Transverse colon (tissue), 4 donors: ENCODE results near the gene C2orf49. TPM values are rescaled to one million over a fixed set of nuclear protein-coding genes. Genes with fewer than 3 reads are reported as not detected.

Experiments
- DNase-seq: peaks from one replicate; pipeline ENCODE4 v3.0.0-alpha.2; 2019
- H3K27ac ChIP-seq, 4 donors: fragments of 200-600 bp; sonication (generic); 2 replicates each; pipeline ENCODE4 v1.5.1; 2016 to 2018; ENCODE audit warnings: inconsistent platforms in 4 of 4
- H3K27me3 ChIP-seq: fragments of 200-600 bp; sonication (generic); 2 replicates; pipeline ENCODE4 v1.5.1; 2017; ENCODE audit warnings: inconsistent platforms
- H3K36me3 ChIP-seq, 4 donors: fragments of 200-600 bp; sonication (generic); 2 replicates each; pipeline ENCODE4 v1.5.1; 2017 to 2019; ENCODE audit warnings: inconsistent platforms in 4 of 4
- H3K4me1 ChIP-seq, 4 donors: fragments of 200-600 bp; sonication (generic); 2 replicates each; pipeline ENCODE4 v1.5.1; 2017 to 2020; ENCODE audit warnings: inconsistent platforms in 4 of 4
- H3K4me3 ChIP-seq, 4 donors: fragments of 200-600 bp; sonication (generic); 1 replicate in 1 of 4; 2 replicates in 3 of 4; pipeline versions ENCODE4 v1.5.1 to v1.6.1; 2017 to 2019; ENCODE audit warnings: inconsistent platforms in 4 of 4
- H3K9me3 ChIP-seq, 2 donors: fragments of 200-600 bp; sonication (generic); 2 replicates each; pipeline ENCODE4 v1.5.1; 2017 to 2019; ENCODE audit warnings: inconsistent platforms in 2 of 2
- EP300 ChIP-seq: sonication (generic); formaldehyde crosslinking; IDR thresholded peaks from one replicate; pipeline ENCODE4 v1.6.1; 2017; ENCODE audit warnings: antibody characterized with exemption, low read depth
- POLR2A ChIP-seq: fragments of 450-650 bp; IDR thresholded peaks from one replicate; pipeline ENCODE4 v1.6.1; 2016; ENCODE audit warnings: antibody characterized with exemption, mild to moderate bottlenecking, moderate library complexity
- POLR2AphosphoS5 ChIP-seq, 3 donors: sonication (generic); formaldehyde crosslinking; IDR thresholded peaks; one replicate each; pipeline ENCODE4 v1.6.1; 2016; ENCODE audit warnings: antibody characterized with exemption in 3 of 3
- WGBS, 2 donors: methylation state at CpG; one replicate each; pipeline ENCODE4 v1.1.5; 2018; ENCODE audit warnings: low coverage in 1 of 2; 5-methylcytosine and 5-hydroxymethylcytosine counted together
- in situ Hi-C, 4 donors: fragments of 200-750 bp; cut with MboI; loops; one replicate each; pipeline versions ENCODE4 v1.15.0 to v1.15.1; 2017; ENCODE audit warnings: low sequenced_read_pairs in 3 of 4, low pct_ligation_motif_present in 1 of 4, low pct_unique_long_range_greater_than_20kb in 1 of 4
- intact Hi-C: fragments of 100-400 bp; cut with DNase I; formaldehyde crosslinking; loops from one replicate; pipeline ENCODE4 v1.15.1; 2023; ENCODE audit warnings: low total_unique reads
- total RNA-seq, 4 donors: library from RNA; depleted of rRNA; stranded (reverse); fragments of >200 nt; gene quantifications; one replicate each; pipeline ENCODE4 v1.1.0, GENCODE V29; 2016
- TF ChIP-seq, protein P1 (sequence below), 5 experiments: fragments of 200-600 bp in 3 of 5; fragments of 450-650 bp in 2 of 5; sonication (generic) in 3 of 5; IDR thresholded peaks; 1 replicate in 2 of 5; 2 replicates in 3 of 5; pipeline ENCODE4 v1.5.1; 2016 to 2017; ENCODE audit warnings: antibody characterized with exemption in 5 of 5, inconsistent platforms in 3 of 5, mild to moderate bottlenecking in 2 of 5, moderate library complexity in 1 of 5

Gene C2orf49
- total RNA-seq, 4 donors from 2014 or later, result 1.8 to 17.6 (median 14.5) TPM

DNA sequence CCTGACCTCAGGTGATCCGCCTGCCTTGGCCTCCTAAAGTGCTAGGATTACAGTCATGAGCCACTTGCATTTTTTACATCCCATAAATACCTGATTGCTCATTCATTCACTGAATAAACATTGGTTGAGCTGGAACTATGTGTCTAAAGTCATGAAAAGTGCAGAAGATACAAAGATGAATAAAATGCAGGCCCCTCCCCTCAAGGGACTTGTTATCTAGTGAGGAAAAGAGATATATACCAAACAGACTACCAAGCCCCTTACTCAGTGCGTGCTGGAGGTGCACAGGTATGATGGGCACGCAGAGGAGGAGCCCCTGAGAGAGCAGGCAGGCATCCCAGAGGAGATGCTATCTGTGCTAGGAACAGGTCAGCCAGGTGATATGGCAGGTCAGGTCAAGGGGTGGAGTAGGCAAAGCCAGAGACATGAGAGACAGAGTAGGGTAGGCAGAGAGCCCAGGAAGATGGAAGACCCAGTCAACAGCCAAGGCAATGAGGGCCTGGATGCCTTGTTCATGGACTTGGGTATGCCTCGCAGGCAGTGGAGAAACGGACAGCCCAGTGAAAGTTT is 53.8 kb downstream of the C2orf49 start:
- Histone ChIP-seq H3K4me1 (peaks cover 30 to 73% (median 34%) of the 10 kb centered on the region in 4 donors), H3K9me3 (no peaks in the 10 kb centered on the region), H3K36me3 (no peaks in the 10 kb centered on the region), H3K27me3 (no peaks in the 10 kb centered on the region), H3K4me3 (no peak overlapping the region), H3K27ac (peak overlapping the region; percentile 22 to 75 (median 56))
- intact Hi-C loops (loop anchor here (10.0 kb wide), 1 partner anchor 54 kb away; no protein-coding TSS in a partner anchor), in situ Hi-C loops (no loop called here)
- 85 to 86% methylated on average over 2 to 5 of the region's 5 CpGs for WGBS, 2 donors
- TF ChIP-seq, protein P1, sequence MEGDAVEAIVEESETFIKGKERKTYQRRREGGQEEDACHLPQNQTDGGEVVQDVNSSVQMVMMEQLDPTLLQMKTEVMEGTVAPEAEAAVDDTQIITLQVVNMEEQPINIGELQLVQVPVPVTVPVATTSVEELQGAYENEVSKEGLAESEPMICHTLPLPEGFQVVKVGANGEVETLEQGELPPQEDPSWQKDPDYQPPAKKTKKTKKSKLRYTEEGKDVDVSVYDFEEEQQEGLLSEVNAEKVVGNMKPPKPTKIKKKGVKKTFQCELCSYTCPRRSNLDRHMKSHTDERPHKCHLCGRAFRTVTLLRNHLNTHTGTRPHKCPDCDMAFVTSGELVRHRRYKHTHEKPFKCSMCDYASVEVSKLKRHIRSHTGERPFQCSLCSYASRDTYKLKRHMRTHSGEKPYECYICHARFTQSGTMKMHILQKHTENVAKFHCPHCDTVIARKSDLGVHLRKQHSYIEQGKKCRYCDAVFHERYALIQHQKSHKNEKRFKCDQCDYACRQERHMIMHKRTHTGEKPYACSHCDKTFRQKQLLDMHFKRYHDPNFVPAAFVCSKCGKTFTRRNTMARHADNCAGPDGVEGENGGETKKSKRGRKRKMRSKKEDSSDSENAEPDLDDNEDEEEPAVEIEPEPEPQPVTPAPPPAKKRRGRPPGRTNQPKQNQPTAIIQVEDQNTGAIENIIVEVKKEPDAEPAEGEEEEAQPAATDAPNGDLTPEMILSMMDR (IDR thresholded peaks at IDR 0.05), result no peak
- TF ChIP-seq POLR2A, result no peak
- peak in 1 of 3 donors; percentile 27 for TF ChIP-seq POLR2AphosphoS5 (IDR thresholded peaks at IDR 0.05)
- DNase-seq, result peak; percentile 7

DNA sequence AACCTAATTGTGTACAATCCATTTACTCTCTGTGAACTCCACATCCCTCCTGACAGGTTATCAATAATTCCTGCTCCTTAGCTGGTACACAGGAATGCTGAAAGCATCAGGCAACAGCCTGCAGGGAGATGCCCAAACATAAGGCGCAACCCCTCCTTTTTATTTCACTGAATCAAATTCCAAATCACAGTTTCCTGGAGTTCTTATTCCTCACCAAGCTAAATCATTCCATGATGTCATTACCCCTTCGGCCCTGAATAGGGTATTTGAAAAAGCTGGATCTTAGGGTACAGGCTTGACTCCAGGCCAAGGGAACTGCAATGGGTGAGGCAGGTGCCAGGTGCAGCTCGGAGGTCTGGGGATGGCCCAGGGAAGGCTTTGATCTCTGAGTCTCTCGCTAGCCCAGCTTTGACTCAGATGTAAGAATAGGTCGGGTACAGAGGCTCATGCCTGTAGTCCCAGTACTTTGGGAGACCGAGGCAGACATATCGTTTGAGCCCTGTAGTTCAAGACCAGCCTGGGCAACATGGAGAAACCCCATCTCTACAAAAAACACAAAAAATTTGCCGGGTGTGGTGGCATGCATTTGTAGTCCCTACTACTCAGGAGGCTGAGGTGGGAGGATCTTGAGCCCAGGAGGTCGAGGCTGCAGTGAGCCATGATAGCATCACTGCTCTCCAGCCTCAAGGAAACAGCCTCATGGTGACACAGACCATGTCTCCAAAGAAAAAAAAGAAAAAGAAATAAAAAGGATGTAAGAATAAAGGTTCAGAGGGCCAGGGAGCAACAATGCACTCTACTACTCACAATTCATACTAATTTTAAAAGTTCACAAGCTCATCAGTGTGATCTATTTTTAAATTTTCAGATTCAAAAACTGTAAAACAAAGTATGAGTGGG is 54.7 kb downstream of the C2orf49 start:
- TF ChIP-seq EP300, result no peak
- no peak for TF ChIP-seq POLR2A
- no peak for TF ChIP-seq POLR2AphosphoS5 (IDR thresholded peaks at IDR 0.05)
- TF ChIP-seq, protein P1 (IDR thresholded peaks at IDR 0.05), result no peak

DNA sequence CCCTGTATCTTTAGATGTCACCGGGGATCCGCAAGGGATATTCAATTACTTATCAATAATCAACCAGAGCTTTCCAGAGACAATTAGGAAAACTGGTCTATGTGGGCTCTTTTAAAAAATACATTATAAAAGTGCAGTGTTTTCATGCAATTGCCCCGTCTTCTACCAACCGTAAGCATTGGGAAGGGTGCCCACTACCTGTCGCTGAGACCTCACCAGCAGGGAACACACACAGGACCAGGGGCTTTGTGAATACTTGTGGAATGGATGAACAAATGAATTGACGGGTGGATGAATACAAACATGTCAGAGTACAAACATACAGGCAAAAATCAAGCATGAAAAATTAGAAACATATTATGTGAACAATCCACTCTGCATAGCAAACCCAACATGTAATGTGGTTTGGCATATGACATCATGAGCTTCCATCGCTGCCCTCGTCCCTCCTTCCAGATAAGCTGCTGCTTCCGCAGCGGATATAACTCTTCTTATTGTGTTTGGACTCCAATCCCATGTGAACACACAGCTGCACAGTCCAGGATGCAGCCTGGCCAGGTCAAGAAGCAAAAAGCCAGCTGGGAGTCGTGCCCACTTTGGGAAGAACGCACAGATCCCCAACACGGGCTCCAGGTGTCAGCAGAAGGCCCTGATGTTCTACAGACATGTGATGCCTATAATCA is 56.2 kb downstream of the C2orf49 start:
- H3K4me3 ChIP-seq, result no peak overlapping the region
- TF ChIP-seq POLR2AphosphoS5 (IDR thresholded peaks at IDR 0.05), result no peak
- no peak for TF ChIP-seq EP300
- TF ChIP-seq, protein P1 (IDR thresholded peaks at IDR 0.05), result no peak
- TF ChIP-seq POLR2A, result no peak
- intact Hi-C loops (loop anchor here (10.0 kb wide), 1 partner anchor 51 kb away; no protein-coding TSS in a partner anchor), in situ Hi-C loops (no loop called here)
- H3K9me3 ChIP-seq, result no peaks in the 10 kb centered on the region
- H3K27ac ChIP-seq, result peak overlapping the region; percentile 22 to 95 (median 32)
- H3K36me3 ChIP-seq, result no peaks in the 10 kb centered on the region
- 77 to 86% methylated on average over 5 to 13 of the region's 13 CpGs for WGBS, 2 donors
- DNase-seq, result peak; percentile 13
- no peaks in the 10 kb centered on the region for H3K27me3 ChIP-seq
- H3K4me1 ChIP-seq, result peaks cover 25 to 71% (median 29%) of the 10 kb centered on the region in 4 donors

More for the DNA sequence above, 54.7 kb downstream of the C2orf49 start:
- in situ Hi-C loops, result no loop called here
- WGBS, 2 donors, result 57 to 65% methylated on average over 3 to 9 of the region's 9 CpGs
- Histone ChIP-seq H3K36me3 (no peaks in the 10 kb centered on the region), H3K27ac (peak overlapping the region; percentile 22 to 75 (median 56)), H3K27me3 (no peaks in the 10 kb centered on the region), H3K9me3 (no peaks in the 10 kb centered on the region), H3K4me3 (no peak overlapping the region), H3K4me1 (peaks cover 24 to 75% (median 31%) of the 10 kb centered on the region in 4 donors)
- peak; percentile 7 for DNase-seq
- intact Hi-C loops, result loop anchor here (10.0 kb wide), 1 partner anchor 53 kb away; no protein-coding TSS in a partner anchor
